COR-L47 (cell line): Measurements from ENCODE around the gene SIK1.
"Not testable (repeated sequence)": the region's sequence is repeated elsewhere in the genome, so short reads cannot be mapped to it uniquely, and the experiment has no call there.

ENCODE experiments used
- DNase-seq: peaks from one replicate; lab custom pipeline; 2025; lab: John Stamatoyannopoulos, UW

SIK1 gene

DNA sequence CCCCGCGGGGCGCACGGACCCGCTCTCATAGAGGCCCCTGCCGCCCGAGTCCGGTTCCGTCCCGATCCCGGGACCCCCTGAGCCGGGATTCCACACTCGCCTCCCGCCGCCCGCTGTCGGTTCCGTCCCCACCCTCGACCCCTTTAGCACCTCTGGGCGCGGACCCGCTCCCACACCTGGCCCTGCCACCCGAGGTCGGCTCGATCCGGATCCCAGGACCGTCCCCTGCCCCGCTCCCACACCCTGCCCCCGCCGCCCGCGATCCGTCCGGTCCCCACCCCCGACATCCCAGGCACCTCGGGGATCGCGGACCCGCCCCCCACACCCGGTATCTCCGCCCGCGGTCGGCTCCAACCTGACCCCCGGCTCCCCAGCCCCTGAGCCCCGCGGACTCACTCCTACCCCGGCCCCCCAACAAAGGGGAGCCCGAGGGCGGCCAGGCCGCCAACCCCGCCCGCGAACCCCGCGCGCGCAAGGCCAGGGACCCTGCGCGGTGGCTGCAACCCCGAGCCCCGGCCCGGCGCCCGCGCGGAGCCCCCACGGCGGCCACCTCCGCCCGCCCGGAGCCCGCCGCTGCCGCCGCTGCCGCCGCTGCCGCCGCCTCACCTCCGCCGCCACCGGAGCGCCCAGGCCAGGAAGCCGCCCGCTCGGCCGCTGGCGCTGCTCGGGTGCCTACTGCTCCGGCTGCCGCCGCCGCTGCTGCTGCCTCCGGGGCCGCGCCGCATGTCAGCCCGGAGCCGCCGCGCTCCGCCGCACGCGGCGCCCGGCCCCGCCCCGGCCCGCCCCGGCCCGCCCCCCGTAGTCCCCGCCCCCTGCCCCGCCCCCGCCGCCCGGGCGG, at the start of gene SIK1:
Gene SIK1 (minus strand): TSS at position 728 of the 838 bp plus-strand sequence. CDS start 953 bp downstream, outside the sequence.
- DNase-seq = not testable (repeated sequence)

DNA sequence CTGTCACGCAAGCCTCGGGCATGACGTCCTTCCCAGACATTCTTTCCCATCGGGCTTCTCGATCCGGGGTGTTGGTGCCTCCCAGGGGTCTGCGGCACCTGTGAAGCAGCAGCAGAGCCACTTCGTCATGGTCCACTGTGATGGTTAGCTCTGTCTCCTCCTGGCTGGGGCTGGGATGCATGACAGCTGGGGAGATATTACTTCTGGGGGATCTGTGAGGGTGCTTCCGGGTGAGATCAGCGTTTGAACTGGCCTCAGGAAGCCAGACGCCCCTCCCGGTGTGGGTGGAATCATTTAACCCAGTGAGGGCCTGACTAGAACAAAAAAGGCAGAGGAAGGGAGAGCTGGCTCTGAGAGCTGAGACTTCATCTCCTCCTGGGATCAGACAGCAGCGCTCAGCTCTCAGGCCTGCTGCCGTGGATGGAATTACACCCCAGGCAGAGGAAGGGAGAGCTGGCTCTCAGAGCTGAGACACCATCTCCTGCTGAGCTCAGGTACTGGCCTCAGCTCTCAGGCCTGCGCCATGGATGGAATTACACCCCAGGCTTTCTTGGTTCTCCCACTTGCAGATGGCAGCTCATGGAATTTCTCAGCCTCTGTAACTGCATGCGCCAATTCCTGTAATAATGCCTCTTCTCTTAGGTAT, 44.8 kb upstream of the SIK1 start:
- DNase-seq = not testable (repeated sequence)

- DNase-seq = not testable (repeated sequence)
Measured at GRCh38 chr21:43469719-43470458, 43.0 kb upstream of the SIK1 start.

GRCh38 chr21:43467785-43468184, 40.9 kb upstream of the SIK1 start:
- DNase-seq = no peak

DNA sequence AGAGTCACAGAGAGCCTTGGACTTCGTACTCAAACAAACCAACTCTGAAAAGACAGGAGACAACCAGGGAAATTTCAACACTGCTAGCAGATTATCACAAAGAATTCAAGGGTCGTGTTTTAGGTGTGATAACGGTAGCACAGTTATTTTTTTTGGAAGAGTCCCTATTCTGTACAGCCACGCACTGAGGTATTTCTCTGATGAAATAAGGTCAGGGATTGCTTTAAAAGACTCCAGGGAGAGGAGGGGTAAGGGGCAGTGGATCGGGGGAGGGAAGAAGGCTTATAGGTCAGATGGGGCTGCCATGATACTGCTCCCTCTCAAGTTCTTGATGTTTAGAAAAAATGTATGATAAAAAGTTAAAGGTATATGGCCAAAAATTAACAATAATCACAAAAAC, 38.2 kb upstream of the SIK1 start:
- not testable (repeated sequence) for DNase-seq

- not testable (repeated sequence) for DNase-seq
Measured at GRCh38 chr21:43463498-43464261, 36.7 kb upstream of the SIK1 start.

DNA sequence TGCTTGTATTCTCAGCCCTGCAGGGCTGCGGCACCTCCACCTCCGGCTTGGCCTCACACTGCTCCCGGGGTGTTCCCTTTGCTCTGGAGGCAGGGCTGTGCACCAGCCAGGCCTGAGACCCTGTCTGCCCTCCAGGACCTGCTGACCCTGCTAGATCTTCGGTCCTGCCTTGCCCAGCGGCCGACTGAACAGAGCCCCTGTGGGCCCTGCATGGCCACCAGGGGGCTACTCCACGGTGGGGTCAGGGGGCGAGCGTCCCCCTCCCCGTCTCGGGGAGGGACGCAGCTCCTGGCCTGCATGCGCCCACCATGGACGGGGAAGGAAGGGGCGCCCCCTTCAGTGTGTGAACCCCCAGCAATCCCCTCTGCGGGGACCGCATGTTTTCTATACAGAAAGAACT, 36.0 kb upstream of the SIK1 start:
- not testable (repeated sequence) for DNase-seq

- not testable (repeated sequence) for DNase-seq
Measured at GRCh38 chr21:43460475-43460874, 33.5 kb upstream of the SIK1 start.

GRCh38 chr21:43458995-43459394, 32.1 kb upstream of the SIK1 start:
- DNase-seq = not testable (repeated sequence)

DNA sequence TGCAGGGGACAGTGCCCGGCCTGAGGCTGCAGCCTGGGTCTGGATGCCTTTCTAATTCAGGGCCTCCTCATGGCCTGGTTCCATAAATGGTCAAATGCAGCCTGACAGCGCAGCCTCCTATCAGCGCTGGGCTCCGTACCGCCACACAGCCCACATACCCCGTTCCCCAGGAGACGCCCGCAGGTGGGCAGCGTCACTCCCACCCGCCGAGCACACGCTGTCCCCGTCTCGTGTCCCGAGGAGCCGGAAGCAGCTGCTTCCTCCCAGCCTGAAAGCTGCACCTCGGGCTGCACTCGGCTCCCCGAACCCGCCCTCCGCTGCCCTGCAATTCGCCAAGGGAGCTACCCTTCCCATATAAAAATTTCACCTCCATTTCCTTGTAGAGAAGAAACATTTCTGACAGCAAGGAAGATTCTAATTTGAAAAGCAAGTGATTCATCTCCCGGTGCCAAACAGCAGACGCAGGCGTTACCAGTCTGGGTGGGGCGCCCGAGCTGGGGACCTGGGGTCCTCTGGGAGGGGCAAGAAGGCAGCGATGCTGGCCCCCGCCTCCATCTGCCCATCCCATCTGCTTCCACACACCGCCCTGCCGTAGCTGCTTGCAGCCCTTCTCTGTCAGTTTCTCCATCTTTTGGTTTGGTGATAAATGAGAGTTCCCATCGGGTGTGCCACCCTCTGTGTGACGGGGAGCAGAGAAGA, 29.8 kb upstream of the SIK1 start:
- DNase-seq = not testable (repeated sequence)

DNA sequence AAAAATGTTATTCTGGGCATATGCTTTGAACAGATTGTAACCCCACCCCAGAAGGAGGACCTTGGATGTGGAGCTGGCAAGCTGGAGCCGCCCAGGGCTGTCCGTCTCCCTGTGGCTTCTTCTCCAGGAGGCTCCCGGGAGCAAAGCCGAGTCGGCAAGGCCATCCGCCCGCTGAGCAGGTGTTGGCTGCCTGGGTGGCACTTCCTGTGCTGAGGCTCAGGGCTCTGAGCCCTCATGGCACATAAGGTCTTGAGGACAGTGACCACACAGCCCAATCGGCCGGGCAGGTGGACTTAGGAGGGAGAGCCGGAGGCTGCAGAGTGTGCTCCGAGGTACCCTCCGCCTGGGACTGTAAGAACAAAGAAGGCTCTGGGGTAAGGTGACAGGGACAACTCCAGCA, 28.8 kb upstream of the SIK1 start:
- DNase-seq = not testable (repeated sequence)

- not testable (repeated sequence) for DNase-seq
Measured at GRCh38 chr21:43454176-43454575, 27.2 kb upstream of the SIK1 start.

DNA sequence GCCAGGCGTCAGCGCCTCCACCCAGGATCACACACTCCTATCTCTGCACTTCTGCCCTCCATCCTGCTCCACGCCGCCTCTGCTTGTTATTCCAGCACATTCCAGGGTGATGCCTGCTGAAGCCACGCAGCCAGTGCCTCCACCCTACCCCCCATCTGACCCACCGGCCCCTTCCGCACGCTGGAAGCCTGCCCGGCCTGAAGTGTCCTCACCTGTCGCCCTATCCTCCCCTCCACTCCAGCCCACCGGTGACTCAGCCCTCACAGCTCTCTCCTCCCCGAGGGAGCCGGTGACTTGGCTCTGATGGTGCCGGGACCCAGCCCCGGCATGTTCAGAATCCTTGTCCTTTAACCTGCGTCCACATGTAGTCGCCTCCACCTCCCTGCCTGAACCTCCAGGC, 24.9 kb upstream of the SIK1 start:
- DNase-seq = not testable (repeated sequence)

- DNase-seq = not testable (repeated sequence)
Measured at GRCh38 chr21:43450287-43450686, 23.4 kb upstream of the SIK1 start.

DNA sequence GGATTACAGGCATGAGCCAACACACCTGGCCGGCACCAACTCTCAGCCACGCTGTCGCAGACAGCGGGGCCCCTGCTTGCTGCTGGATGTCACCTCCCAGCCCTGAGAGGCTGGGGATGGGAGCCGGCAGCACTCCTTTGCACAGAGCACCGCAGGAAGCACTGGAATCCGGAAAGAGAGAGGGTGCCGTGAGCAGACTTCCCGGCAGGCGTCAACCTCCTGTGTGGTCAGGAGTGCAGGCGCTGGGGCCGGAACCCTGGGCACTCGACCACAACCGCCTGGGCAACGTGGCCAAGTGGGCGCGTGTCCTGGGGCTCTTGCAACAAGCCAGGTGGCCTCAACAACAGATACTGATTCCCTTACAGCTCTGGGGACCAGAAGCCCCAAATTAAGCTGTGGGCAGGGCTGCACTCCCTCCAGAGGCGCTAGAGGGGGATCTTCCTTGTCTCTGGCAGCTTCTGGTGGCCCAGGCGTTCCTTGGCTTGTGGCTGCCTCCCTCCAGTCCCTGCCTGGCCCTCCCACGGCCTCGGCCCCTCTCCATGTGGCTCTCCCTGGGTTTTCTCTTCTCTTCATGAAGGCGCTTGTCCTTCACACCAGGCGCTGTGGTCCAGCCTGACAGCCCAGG, 20.5 kb upstream of the SIK1 start:
- not testable (repeated sequence) for DNase-seq

DNA sequence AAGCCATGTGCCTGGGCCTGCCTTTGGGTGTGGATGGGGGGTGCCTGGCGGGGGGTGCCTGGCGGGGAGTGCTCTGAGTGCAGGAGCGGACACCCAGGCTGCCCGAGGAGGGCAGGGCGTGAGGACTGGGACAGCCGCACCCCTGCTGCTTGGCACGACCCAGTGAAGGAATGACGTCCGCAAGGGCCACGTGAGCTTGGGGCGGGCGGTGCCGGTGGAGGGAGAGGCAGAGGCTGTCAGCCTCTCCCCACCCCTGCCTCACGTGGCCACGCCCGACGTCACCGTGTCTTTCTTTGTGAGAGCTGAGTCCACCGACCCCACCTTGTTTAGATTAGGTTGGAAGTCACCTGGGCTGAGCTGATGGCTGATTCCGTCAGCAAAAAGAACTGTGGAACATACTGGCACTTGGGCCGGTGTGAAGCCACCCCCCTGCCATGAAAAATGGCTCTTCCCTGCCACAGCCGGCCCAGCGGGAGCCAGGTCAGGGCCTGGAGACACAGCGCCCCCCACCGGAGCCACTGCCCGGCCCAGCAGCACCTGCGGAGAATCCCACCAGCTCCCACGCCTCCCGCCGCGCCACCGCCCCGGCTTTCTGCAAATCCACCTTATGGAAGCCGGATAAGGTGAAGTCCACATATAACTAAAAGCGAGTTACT, 19.5 kb upstream of the SIK1 start:
- DNase-seq = not testable (repeated sequence)

- DNase-seq = not testable (repeated sequence)
Measured at GRCh38 chr21:43444524-43444923, 17.6 kb upstream of the SIK1 start.

- not testable (repeated sequence) for DNase-seq
Measured at GRCh38 chr21:43442571-43442970, 15.6 kb upstream of the SIK1 start.

DNA sequence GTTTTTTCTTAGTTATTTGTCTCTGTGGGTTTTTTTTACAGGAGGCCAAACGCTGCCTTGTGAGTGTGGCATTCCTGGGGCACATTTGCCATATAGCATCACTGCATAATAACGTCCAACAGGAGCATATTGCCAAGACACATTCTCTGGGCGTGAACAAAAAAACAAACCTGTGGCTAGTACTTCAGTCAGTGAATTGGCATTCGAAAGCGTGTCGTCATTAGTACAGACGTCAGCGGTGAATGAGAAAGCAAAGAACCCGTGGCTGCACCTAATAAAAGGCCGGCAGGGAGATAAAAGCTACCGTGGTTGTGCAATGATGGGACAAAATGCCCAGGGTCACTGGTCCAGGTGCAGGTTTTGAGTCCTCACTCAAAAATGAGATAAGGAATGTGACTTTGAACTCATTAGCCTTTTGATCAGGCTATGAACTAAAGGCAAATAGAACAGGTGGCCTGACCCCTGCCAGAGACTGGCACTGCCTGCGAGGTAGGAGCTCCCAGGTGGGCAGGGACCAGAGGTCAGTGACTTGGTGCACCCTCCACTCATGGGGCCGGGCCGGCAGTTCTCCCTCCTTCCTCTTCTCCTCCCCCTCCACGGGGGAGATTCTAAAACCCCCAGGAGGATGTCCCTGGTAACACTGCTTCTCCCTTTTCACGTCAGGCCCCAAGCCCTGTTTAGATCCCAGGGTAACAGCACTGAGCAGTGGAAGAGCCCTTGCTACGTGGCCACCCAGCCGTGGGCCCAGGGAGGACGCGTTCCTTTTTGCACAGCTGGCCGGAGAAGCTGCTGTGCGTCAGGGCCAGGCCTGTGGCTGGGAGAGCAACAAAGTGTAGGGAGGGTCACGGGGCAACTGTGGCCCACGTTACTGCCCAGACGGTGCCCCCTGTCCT, 14.2 kb upstream of the SIK1 start:
- DNase-seq = not testable (repeated sequence)
